Esophagus squamous epithelium (tissue), 4 donors: ENCODE data around the gene LZTS3.

Source experiments
- CTCF ChIP-seq, 6 experiments: fragments of 450-650 bp in 4 of 6; fragments of 200-600 bp in 2 of 6; sonication (generic) in 2 of 6; IDR thresholded peaks; one replicate each; pipeline ENCODE4 v1.5.1; 2016 to 2019; ENCODE audit warnings: antibody characterized with exemption in 6 of 6, mild to moderate bottlenecking in 4 of 6, moderate library complexity in 4 of 6
- POLR2A ChIP-seq, 4 donors: fragments of 450-650 bp; IDR thresholded peaks; one replicate each; pipeline ENCODE4 v1.6.1; 2017; ENCODE audit warnings: antibody characterized with exemption in 4 of 4, mild to moderate bottlenecking in 4 of 4, moderate library complexity in 3 of 4

DNA sequence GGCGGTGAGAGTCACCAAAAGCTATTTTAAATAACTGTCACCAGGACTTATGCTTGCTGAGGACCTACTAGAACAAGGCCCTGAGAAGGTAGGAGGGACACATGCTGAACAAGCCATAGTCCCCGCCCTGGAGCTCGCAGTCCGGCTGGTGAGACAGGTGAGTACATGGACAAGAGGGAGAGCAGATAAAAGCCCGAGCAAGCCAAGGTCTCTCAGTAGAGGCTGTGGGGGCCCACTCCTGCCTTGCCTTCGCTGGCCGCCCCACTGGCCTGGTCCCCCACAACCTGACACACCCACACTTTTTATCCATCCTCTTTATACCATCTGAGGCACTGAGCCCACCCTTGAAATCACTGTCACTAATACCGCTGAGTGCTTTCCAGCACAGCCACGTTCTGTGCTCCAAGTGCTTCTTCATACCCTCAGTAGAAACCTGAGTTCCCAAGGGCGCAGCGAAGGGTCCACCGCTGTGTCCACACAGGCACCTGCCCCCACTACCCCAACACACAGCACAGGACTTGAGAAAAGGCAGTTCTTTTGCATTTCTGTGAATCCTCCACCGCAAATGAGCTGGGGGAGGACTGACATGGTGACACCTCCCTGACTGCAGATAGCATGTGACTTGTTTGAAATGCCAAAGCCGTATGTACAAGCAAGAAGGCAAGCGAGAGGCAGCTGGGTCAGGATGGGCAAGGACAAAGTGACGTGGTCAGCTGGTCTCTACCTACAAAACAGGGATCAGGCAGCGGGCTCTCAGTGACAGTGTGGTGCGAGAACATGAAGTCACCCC, 19.1 kb upstream of the LZTS3 start:
- TF ChIP-seq CTCF (IDR thresholded peaks at IDR 0.05), result no peak
- no peak for TF ChIP-seq POLR2A (IDR thresholded peaks at IDR 0.05)
